HepG2 (cell line): ENCODE results near the gene CETN2. TPM values are rescaled to one million over a fixed set of nuclear protein-coding genes. Genes with fewer than 3 reads are reported as not detected.

Experiments
- ADNP ChIP-seq: sonication (generic); formaldehyde crosslinking; IDR thresholded peaks from 2 replicates; pipeline ENCODE4 v1.4.0; 2020; ENCODE audit warnings: missing genetic modification reagents
- ARID5B ChIP-seq: IDR thresholded peaks from 2 replicates; pipeline ENCODE4 v1.4.0; 2020; ENCODE audit warnings: mild to moderate bottlenecking, missing genetic modification reagents
- CEBPB ChIP-seq: IDR thresholded peaks from 2 replicates; pipeline ENCODE4 v1.6.1; 2011; ENCODE audit warnings: low read depth, low read length, improper control_type of control experiment, borderline replicate concordance
- EHMT2 ChIP-seq: fragments of 200-600 bp; sonication (generic); IDR thresholded peaks from 2 replicates; pipeline ENCODE4 v1.7.0; 2017; ENCODE audit warnings: antibody characterized with exemption, low read depth, low read length, borderline replicate concordance
- GATAD2A ChIP-seq: IDR thresholded peaks from 2 replicates; pipeline ENCODE4 v1.6.1; 2016
- HNF4A ChIP-seq: sonication (generic); formaldehyde crosslinking; IDR thresholded peaks from 2 replicates; pipeline ENCODE4 v1.4.0; 2020; ENCODE audit warnings: missing genetic modification reagents
- HOXA5 ChIP-seq: sonication (generic); formaldehyde crosslinking; IDR thresholded peaks from 2 replicates; pipeline ENCODE4 v1.4.0; 2020; ENCODE audit warnings: missing genetic modification reagents
- JUNB ChIP-seq: sonication (generic); formaldehyde crosslinking; IDR thresholded peaks from 2 replicates; pipeline ENCODE4 v1.8.0; 2022; ENCODE audit warnings: missing genetic modification reagents, mild to moderate bottlenecking, borderline replicate concordance
- KLF6 ChIP-seq: IDR thresholded peaks from 2 replicates; pipeline ENCODE4 v1.8.0; 2016; ENCODE audit warnings: missing biosample characterization, missing genetic modification reagents
- MAX ChIP-seq: IDR thresholded peaks from 2 replicates; pipeline ENCODE4 v1.6.1; 2012; ENCODE audit warnings: inconsistent platforms
- MLLT10 ChIP-seq: sonication (generic); formaldehyde crosslinking; IDR thresholded peaks from 2 replicates; pipeline ENCODE4 v1.4.0; 2020; ENCODE audit warnings: missing genetic modification reagents
- MTF2 ChIP-seq: sonication (generic); formaldehyde crosslinking; IDR thresholded peaks from 2 replicates; pipeline ENCODE4 v1.5.0; 2020; ENCODE audit warnings: missing genetic modification reagents, borderline replicate concordance
- PATZ1 ChIP-seq: sonication (generic); formaldehyde crosslinking; IDR thresholded peaks from 2 replicates; pipeline ENCODE4 v1.4.0; 2020; ENCODE audit warnings: missing genetic modification reagents
- PHF21A ChIP-seq: sonication (generic); formaldehyde crosslinking; IDR thresholded peaks from 2 replicates; pipeline ENCODE4 v1.5.0; 2020; ENCODE audit warnings: mild to moderate bottlenecking, missing genetic modification reagents
- PITX1 ChIP-seq: sonication (generic); formaldehyde crosslinking; IDR thresholded peaks from 2 replicates; pipeline ENCODE4 v1.5.1; 2020; ENCODE audit warnings: mild to moderate bottlenecking, missing genetic modification reagents
- RBAK ChIP-seq: sonication (generic); formaldehyde crosslinking; IDR thresholded peaks from 2 replicates; pipeline ENCODE4 v1.5.1; 2020; ENCODE audit warnings: mild to moderate bottlenecking, missing genetic modification reagents
- RNF219 ChIP-seq: sonication (generic); formaldehyde crosslinking; IDR thresholded peaks from 2 replicates; pipeline ENCODE4 v1.5.0; 2020; ENCODE audit warnings: mild to moderate bottlenecking, missing genetic modification reagents
- TRAFD1 ChIP-seq: sonication (generic); formaldehyde crosslinking; IDR thresholded peaks from 2 replicates; pipeline ENCODE4 v1.5.1; 2020; ENCODE audit warnings: missing genetic modification reagents, mild to moderate bottlenecking, borderline replicate concordance
- WIZ ChIP-seq: sonication (generic); formaldehyde crosslinking; IDR thresholded peaks from 2 replicates; pipeline ENCODE4 v1.5.1; 2020; ENCODE audit warnings: mild to moderate bottlenecking, missing genetic modification reagents
- ZBTB42 ChIP-seq: sonication (generic); formaldehyde crosslinking; IDR thresholded peaks from 2 replicates; pipeline ENCODE4 v1.5.0; 2020; ENCODE audit warnings: mild to moderate bottlenecking, missing genetic modification reagents
- ZNF12 ChIP-seq: sonication (generic); formaldehyde crosslinking; IDR thresholded peaks from 2 replicates; pipeline ENCODE4 v1.5.0; 2020; ENCODE audit warnings: missing genetic modification reagents
- ZNF530 ChIP-seq: sonication (generic); formaldehyde crosslinking; IDR thresholded peaks from 2 replicates; pipeline ENCODE4 v1.5.0; 2020; ENCODE audit warnings: low read depth, mild to moderate bottlenecking, missing genetic modification reagents
- ZNF75D ChIP-seq: sonication (generic); formaldehyde crosslinking; IDR thresholded peaks from 2 replicates; pipeline ENCODE4 v1.8.1; 2023; ENCODE audit warnings: missing genetic modification reagents, mild to moderate bottlenecking, borderline replicate concordance
- polyA plus RNA-seq, 8 experiments: library from polyadenylated mRNA; depleted of rRNA in 3 of 8; stranded (reverse) in 7 of 8; unstranded in 1 of 8; fragments of >200 nt; fragmentation: Illumina TruSeq in 4 of 8; extraction: Trizol in 4 of 8; gene quantifications; 2 replicates each; pipeline versions ENCODE4 v1.2.1 to v1.2.3, GENCODE V29; 2011 to 2016; ENCODE audit warnings: low read depth in 4 of 8, missing spikeins in 1 of 8, mixed read lengths in 1 of 8; ENCODE audit not compliant: insufficient read depth in 1 of 8
- total RNA-seq, 5 experiments: library from RNA; depleted of rRNA; stranded (reverse); fragments of >200 nt; fragmentation: Illumina TruSeq; extraction: Trizol; gene quantifications; 2 replicates each; pipeline ENCODE4 v1.2.3, GENCODE V29; 2016; ENCODE audit warnings: low read depth in 1 of 5

The CETN2 gene
- total and polyA plus RNA-seq, 2 of the 13 experiments (the other 11 are each of a cell fraction or from before 2014, with no cell fraction given), result 17.2 to 85.4 TPM

- peak; percentile 45; the same call in 1 of the 2 replicates for TF ChIP-seq MAX
- TF ChIP-seq ZNF12 (CRISPR knock-in tag), result no peak
- TF ChIP-seq CEBPB, result peak; percentile 75; the same call in 1 of the 2 replicates
- TF ChIP-seq ZNF75D (CRISPR knock-in tag), result no peak
- TF ChIP-seq RNF219 (CRISPR knock-in tag), result no peak
- no peak for TF ChIP-seq TRAFD1 (CRISPR knock-in tag)
- TF ChIP-seq JUNB (CRISPR knock-in tag), result no peak
- TF ChIP-seq HOXA5 (CRISPR knock-in tag), result no peak
- no peak for TF ChIP-seq MLLT10
- peak; percentile 31; the same call in 1 of the 2 replicates for TF ChIP-seq HNF4A (CRISPR knock-in tag)
- no peak for TF ChIP-seq PHF21A (CRISPR knock-in tag)
- TF ChIP-seq RBAK (CRISPR knock-in tag), result no peak
- no peak for TF ChIP-seq ADNP (CRISPR knock-in tag)
- no peak for TF ChIP-seq WIZ
- no peak for TF ChIP-seq MTF2 (CRISPR knock-in tag)
- TF ChIP-seq GATAD2A (CRISPR knock-in tag), result no peak
- TF ChIP-seq ZNF530 (CRISPR knock-in tag), result no peak
- no peak for TF ChIP-seq EHMT2
- TF ChIP-seq PATZ1 (CRISPR knock-in tag), result peak; percentile 22; the same call in 1 of the 2 replicates
- TF ChIP-seq PITX1, result no peak
- no peak for TF ChIP-seq ZBTB42 (CRISPR knock-in tag)
- no peak for TF ChIP-seq KLF6 (CRISPR knock-in tag)
- TF ChIP-seq ARID5B (CRISPR knock-in tag), result 0 out of 2 replicates have a peak, but pooled peaks have one; percentile 13
Measured at GRCh38 chrX:152833378-152833777, 2.8 kb upstream of the CETN2 start (continued).
